Neural cell (in vitro differentiated cells): Measurements from ENCODE around the gene THRAP3. TPM values are rescaled to one million over a fixed set of nuclear protein-coding genes. Genes with fewer than 3 reads are reported as not detected.

Experiments used
- H2AFZ ChIP-seq: fragments of 200-600, 300-800 bp; sonication (generic), shearing (Covaris generic); 2 replicates; pipeline ENCODE4 v1.6.0; 2014; ENCODE audit warnings: low read depth, mild to moderate bottlenecking, antibody characterized with exemption, low read length, moderate library complexity
- H3F3A ChIP-seq: fragments of 200-600 bp; shearing (Covaris generic); 2 replicates; pipeline ENCODE4 v1.6.1; 2016; ENCODE audit warnings: mild to moderate bottlenecking, moderate library complexity, mixed read lengths, antibody characterized with exemption, low read length; ENCODE audit not compliant: insufficient read depth, poor library complexity, severe bottlenecking
- H3K27ac ChIP-seq: fragments of 200-600, 300-800 bp; sonication (generic), shearing (Covaris generic); 2 replicates; pipeline ENCODE4 v1.5.1; 2014; ENCODE audit warnings: mild to moderate bottlenecking, low read length, moderate library complexity
- H3K27me3 ChIP-seq: fragments of 300-800, 200-600 bp; sonication (generic), shearing (Covaris generic); 2 replicates; pipeline ENCODE4 v1.6.0; 2014; ENCODE audit warnings: mild to moderate bottlenecking, low read depth, low read length, moderate library complexity; ENCODE audit not compliant: insufficient read depth
- H3K36me3 ChIP-seq: fragments of 300-800, 200-600 bp; sonication (generic), shearing (Covaris generic); 2 replicates; pipeline ENCODE4 v1.5.1; 2014; ENCODE audit warnings: mild to moderate bottlenecking, antibody characterized with exemption, low read length, moderate library complexity; ENCODE audit not compliant: insufficient read depth
- H3K4me2 ChIP-seq: fragments of 300-800, 200-600 bp; sonication (generic), shearing (Covaris generic); 2 replicates; pipeline ENCODE4 v1.6.0; 2014; ENCODE audit warnings: mild to moderate bottlenecking, low read length
- H3K4me3 ChIP-seq: fragments of 300-800, 200-600 bp; sonication (generic), shearing (Covaris generic); 2 replicates; pipeline ENCODE4 v1.5.1; 2014; ENCODE audit warnings: mild to moderate bottlenecking, low read length, moderate library complexity
- H3K79me2 ChIP-seq: fragments of 200-600 bp; shearing (Covaris generic); replicated peaks from 2 replicates; pipeline ENCODE4 v1.6.0; 2014; ENCODE audit warnings: mild to moderate bottlenecking, low read length, moderate library complexity; ENCODE audit not compliant: insufficient read depth
- H3K9ac ChIP-seq: fragments of 300-800, 200-600 bp; sonication (generic), shearing (Covaris generic); 2 replicates; pipeline ENCODE4 v1.6.1; 2016; ENCODE audit warnings: mild to moderate bottlenecking, low read length, mixed read lengths
- H3K9me2 ChIP-seq: fragments of 200-600 bp; shearing (Covaris generic); 2 replicates; pipeline ENCODE4 v1.6.1; 2016; ENCODE audit warnings: mild to moderate bottlenecking, low read length, mixed read lengths; ENCODE audit not compliant: insufficient read depth
- H3K9me3 ChIP-seq: fragments of 200-600, 300-800 bp; sonication (generic), shearing (Covaris generic); 2 replicates; pipeline ENCODE4 v1.6.1; 2016; ENCODE audit warnings: mild to moderate bottlenecking, mixed run types, low read length, moderate library complexity, mixed read lengths
- H4K20me1 ChIP-seq: fragments of 200-600 bp; shearing (Covaris generic); 2 replicates; pipeline ENCODE4 v1.6.1; 2016; ENCODE audit warnings: mild to moderate bottlenecking, mixed run types; ENCODE audit not compliant: insufficient read depth
- CTCF ChIP-seq: fragments of 450-650 bp; IDR thresholded peaks from 2 replicates; pipeline ENCODE4 v1.5.1; 2014; ENCODE audit warnings: antibody characterized with exemption, mild to moderate bottlenecking, moderate library complexity; ENCODE audit not compliant: poor library complexity, severe bottlenecking
- EP300 ChIP-seq: fragments of 450-650 bp; conservative IDR thresholded peaks from 2 replicates; pipeline ENCODE4 v1.6.1; 2014; ENCODE audit warnings: antibody characterized with exemption, mild to moderate bottlenecking, moderate library complexity; ENCODE audit not compliant: poor library complexity, severe bottlenecking
- EZH2 ChIP-seq: fragments of 200-600, 300-800 bp; shearing (Covaris generic), sonication (generic); IDR thresholded peaks from 2 replicates; pipeline ENCODE4 v1.6.1; 2014; ENCODE audit warnings: antibody characterized with exemption, low read length, borderline replicate concordance, mild to moderate bottlenecking; ENCODE audit not compliant: insufficient read depth, poor library complexity, severe bottlenecking
- MXI1 ChIP-seq: fragments of 450-650 bp; conservative IDR thresholded peaks from 2 replicates; pipeline ENCODE4 v1.6.1; 2014; ENCODE audit warnings: antibody characterized with exemption, mild to moderate bottlenecking; ENCODE audit not compliant: poor library complexity, severe bottlenecking
- POLR2AphosphoS5 ChIP-seq: IDR thresholded peaks from 2 replicates; pipeline ENCODE4 v1.6.1; 2012
- RAD21 ChIP-seq: fragments of 450-650 bp; conservative IDR thresholded peaks from 2 replicates; pipeline ENCODE4 v1.6.1; 2014; ENCODE audit warnings: antibody characterized with exemption, mild to moderate bottlenecking, moderate library complexity
- REST ChIP-seq: IDR thresholded peaks from 2 replicates; pipeline ENCODE4 v1.6.1; 2012; ENCODE audit warnings: borderline replicate concordance
- SMC3 ChIP-seq: fragments of 450-650 bp; conservative IDR thresholded peaks from 2 replicates; pipeline ENCODE4 v1.6.1; 2014; ENCODE audit warnings: antibody characterized with exemption, mild to moderate bottlenecking, moderate library complexity; ENCODE audit not compliant: poor library complexity
- TAF1 ChIP-seq: IDR thresholded peaks from 2 replicates; pipeline ENCODE4 v1.6.1; 2012; ENCODE audit warnings: low read depth
- polyA plus RNA-seq: library from polyadenylated mRNA; depleted of rRNA; stranded (reverse); fragments of >200 nt; gene quantifications from 2 replicates; pipeline ENCODE4 v1.2.3, GENCODE V29; 2014

The THRAP3 gene
- polyA plus RNA-seq, 1 donor from 2014 or later, result 54.4 TPM

DNA sequence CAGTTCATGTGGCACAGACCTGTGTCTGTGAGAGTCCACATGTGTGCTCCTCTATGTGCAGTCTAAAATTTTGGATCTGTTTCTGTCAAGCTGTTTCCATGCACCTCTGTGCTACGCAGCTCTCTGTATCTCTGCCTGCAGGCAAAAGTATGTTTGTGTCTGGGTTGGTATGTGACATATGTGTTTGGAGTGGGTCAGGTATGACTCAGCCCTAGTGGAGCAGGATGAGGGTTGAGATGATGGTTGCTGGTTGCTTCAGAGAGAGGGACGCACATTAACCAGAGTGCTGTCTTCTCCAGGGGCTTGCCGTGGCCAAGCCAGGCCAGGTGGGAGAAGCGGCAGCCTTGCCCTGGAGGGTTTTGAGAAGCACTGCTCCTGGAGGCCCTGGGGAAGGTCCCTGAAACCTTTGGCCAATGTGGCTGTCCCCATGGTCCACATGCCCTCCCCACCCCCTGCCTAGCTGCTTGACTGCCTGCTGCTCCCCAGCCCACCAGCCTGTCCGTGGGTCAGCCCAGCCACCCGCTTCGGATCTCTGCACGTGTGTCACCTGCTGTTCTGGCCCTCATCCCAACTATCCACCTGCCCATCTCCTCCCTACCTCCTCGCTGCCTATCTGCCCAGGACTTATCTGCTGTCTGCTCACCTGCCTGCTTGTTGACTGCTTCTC, 103.3 kb downstream of the THRAP3 start (continued):
- no peak for TF ChIP-seq CTCF

- Histone ChIP-seq H3K4me3 (no peak overlapping the region), H3K79me2 (no peaks in the 10 kb centered on the region), H3K4me2 (no peak overlapping the region), H3K9me3 (no peaks in the 10 kb centered on the region), H3K36me3 (no peaks in the 10 kb centered on the region), H3K9me2 (no peaks in the 10 kb centered on the region), H3F3A (no peaks in the 10 kb centered on the region), H3K27ac (no peak overlapping the region), H2AFZ (no peak overlapping the region), H4K20me1 (no peaks in the 10 kb centered on the region), H3K9ac (no peak overlapping the region), H3K27me3 (peaks cover 6% of the 10 kb centered on the region)
- TF ChIP-seq CTCF (no peak), RAD21 (no peak), EZH2 (no peak), MXI1 (no peak)
These were observed 103.8 kb downstream of the THRAP3 start for GRCh38 chr1:36328088-36328480.

DNA sequence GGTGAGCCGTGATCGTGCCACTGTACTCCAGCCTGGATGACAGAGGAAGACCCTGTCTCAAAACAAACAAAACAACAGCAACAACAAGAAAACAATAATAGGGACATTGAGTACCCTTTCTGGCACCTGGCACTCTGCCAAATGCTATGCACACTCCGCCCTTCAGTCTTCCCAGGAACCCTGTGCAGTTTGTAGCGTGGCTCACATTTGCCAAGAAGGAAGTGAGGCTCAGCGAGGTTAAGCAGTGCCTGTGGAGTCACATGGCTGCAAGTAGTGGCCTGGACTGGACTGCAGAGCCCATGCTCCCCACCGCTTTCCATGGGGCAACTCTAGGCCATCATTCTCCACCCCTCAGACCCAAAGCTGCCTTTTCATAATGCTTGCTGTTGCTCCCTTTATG, 104.5 kb downstream of the THRAP3 start:
- Histone ChIP-seq H3K9me2 (no peaks in the 10 kb centered on the region), H3K9ac (no peak overlapping the region), H3K9me3 (no peaks in the 10 kb centered on the region), H3K36me3 (no peaks in the 10 kb centered on the region), H3K4me3 (no peak overlapping the region), H2AFZ (no peak overlapping the region), H4K20me1 (no peaks in the 10 kb centered on the region), H3K79me2 (no peaks in the 10 kb centered on the region), H3K27ac (no peak overlapping the region), H3F3A (no peaks in the 10 kb centered on the region), H3K27me3 (peaks cover 3% of the 10 kb centered on the region), H3K4me2 (no peak overlapping the region)
- TF ChIP-seq REST (no peak), MXI1 (no peak), POLR2AphosphoS5 (no peak), RAD21 (no peak), EP300 (no peak), TAF1 (no peak), EZH2 (no peak), CTCF (no peak), SMC3 (no peak)
